Mucosa of descending colon (tissue), 3 donors: ENCODE measurements around the gene LRP1-AS. TPM values are rescaled to one million over a fixed set of nuclear protein-coding genes. Genes with fewer than 3 reads are reported as not detected.
A peak's percentile ranks its signal among the peaks of the same experiment; 100 is the strongest.

Source experiments
- ATAC-seq: fragments of 200-7000 bp; cut with Tn5 transposase; one replicate; pipeline ENCODE4 v1.9.1; 2020; ENCODE audit warnings: mild to moderate bottlenecking, moderate library complexity
- DNase-seq, 3 donors: peaks; one replicate each; pipeline ENCODE4 v3.0.0-alpha.2; 2020
- H3K36me3 ChIP-seq: fragments of 200-600 bp; one replicate; pipeline ENCODE4 v1.8.0; 2021; ENCODE audit warnings: low read depth, mild to moderate bottlenecking
- H3K4me1 ChIP-seq: fragments of 200-600 bp; one replicate; pipeline ENCODE4 v1.8.0; 2021; ENCODE audit warnings: low read depth, mild to moderate bottlenecking
- H3K4me3 ChIP-seq: fragments of 200-600 bp; one replicate; pipeline ENCODE4 v1.8.0; 2021; ENCODE audit warnings: mild to moderate bottlenecking
- H3K9me3 ChIP-seq: fragments of 200-600 bp; one replicate; pipeline ENCODE4 v1.8.0; 2021; ENCODE audit warnings: mild to moderate bottlenecking
- CTCF ChIP-seq: fragments of 200-600 bp; IDR thresholded peaks from one replicate; pipeline ENCODE4 v1.8.0; 2022; ENCODE audit warnings: antibody characterized with exemption, mild to moderate bottlenecking
- intact Hi-C, 2 donors: fragments of 100-400 bp; cut with DNase I in 1 of 2; cut with micrococcal nuclease in 1 of 2; formaldehyde crosslinking; loops; one replicate each; pipeline versions ENCODE4 v1.11.0 to v1.11.1; 2022; cut with DNase I, micrococcal nuclease
- total RNA-seq, 3 donors: library from RNA; stranded (reverse); fragmentation: NEBNext Ultra II Directional in 2 of 3; extraction: Animal tissue kit (Norgen Biotek cat#: 25700) in 2 of 3; gene quantifications; one replicate each; pipeline versions ENCODE4 v1.2.1 to v1.2.4, GENCODE V29; 2021 to 2023
- donor health status: DM: no; HTN: no; CAD: no; lungs with moderate emphysema.
- donor health status: DM: no; HTN: no; CAD: no.
- donor health status: DM: no; HTN: yes; CAD: no.

Gene LRP1-AS
- total RNA-seq, 3 donors from 2014 or later = not detected

- Histone ChIP-seq H3K36me3 (no peaks in the 10 kb centered on the region), H3K4me1 (no peaks in the 10 kb centered on the region), H3K9me3 (no peaks in the 10 kb centered on the region), H3K4me3 (no peak overlapping the region)
- ATAC-seq (no peak), DNase-seq (no peak)
- intact Hi-C loops = loop anchor here in 1 of 2 donors (10.0 kb wide), 1 partner anchor 104 kb away; no protein-coding TSS in a partner anchor
- no peak for TF ChIP-seq CTCF
These were observed 21.8 kb upstream of the LRP1-AS start for GRCh38 chr12:57169046-57169795.

- DNase-seq = no peak
- Histone ChIP-seq H3K4me3 (no peak overlapping the region), H3K36me3 (no peaks in the 10 kb centered on the region), H3K9me3 (no peaks in the 10 kb centered on the region), H3K4me1 (no peaks in the 10 kb centered on the region)
- intact Hi-C loops = loop anchor here in 1 of 2 donors (10.0 kb wide), 1 partner anchor 103 kb away; no protein-coding TSS in a partner anchor
- no peak for ATAC-seq
- no peak for TF ChIP-seq CTCF
These were observed 20.6 kb upstream of the LRP1-AS start for GRCh38 chr12:57168058-57168457.

- ATAC-seq = no peak
- no peaks in the 10 kb centered on the region for H3K36me3 ChIP-seq
- no peaks in the 10 kb centered on the region for H3K9me3 ChIP-seq
- no peak for DNase-seq
- no peak overlapping the region for H3K4me3 ChIP-seq
- TF ChIP-seq CTCF = no peak
- intact Hi-C loops = loop anchor here in 1 of 2 donors (10.0 kb wide), 1 partner anchor 102 kb away; no protein-coding TSS in a partner anchor
- H3K4me1 ChIP-seq = no peaks in the 10 kb centered on the region
These were observed 19.6 kb upstream of the LRP1-AS start for GRCh38 chr12:57166971-57167371.

GRCh38 chr12:57165741-57166140, 18.3 kb upstream of the LRP1-AS start:
- no peak for TF ChIP-seq CTCF
- no peaks in the 10 kb centered on the region for H3K36me3 ChIP-seq
- no peaks in the 10 kb centered on the region for H3K4me1 ChIP-seq
- intact Hi-C loops = loop anchor here in 1 of 2 donors (10.0 kb wide), 1 partner anchor 101 kb away; no protein-coding TSS in a partner anchor
- no peaks in the 10 kb centered on the region for H3K9me3 ChIP-seq
- ATAC-seq = peak; percentile 96
- peak in 2 of 3 donors; percentile 66 to 78 for DNase-seq
- H3K4me3 ChIP-seq = no peak overlapping the region

- DNase-seq (no peak), ATAC-seq (no peak)
- no peaks in the 10 kb centered on the region for H3K9me3 ChIP-seq
- intact Hi-C loops = loop anchor here in 1 of 2 donors (10.0 kb wide), 1 partner anchor 100 kb away; no protein-coding TSS in a partner anchor
- no peaks in the 10 kb centered on the region for H3K36me3 ChIP-seq
- TF ChIP-seq CTCF = no peak
- H3K4me3 ChIP-seq = no peak overlapping the region
- H3K4me1 ChIP-seq = no peaks in the 10 kb centered on the region
These were observed 17.7 kb upstream of the LRP1-AS start for GRCh38 chr12:57164966-57165625.
